RWPE1 (cell line): Measurements from ENCODE around the gene CCDC6.
"Not testable (repeated sequence)": the region's sequence is repeated elsewhere in the genome, so short reads cannot be mapped to it uniquely, and the experiment has no call there.

ENCODE experiments used
- CTCF ChIA-PET: fragments of 350-600 bp; sonication (Branson Sonifier 250); formaldehyde crosslinking; extraction: SDS; loops from one replicate; lab custom pipeline; 2021; lab: Yijun Ruan, JAX
- POLR2A ChIA-PET: fragments of 400-600 bp; formaldehyde crosslinking; extraction: SDS; loops from one replicate; lab custom pipeline; 2020; ENCODE audit warnings: antibody characterized with exemption; ENCODE audit not compliant: low non-redundant PET; lab: Yijun Ruan, JAX
- DNase-seq: peaks from one replicate; pipeline ENCODE4 v3.0.0; 2012; ENCODE audit warnings: low spot score
- H3K27ac ChIP-seq: fragments of 450-650 bp; 2 replicates; pipeline ENCODE4 v1.5.1; 2017
- TF ChIP-seq, protein P1 (sequence below): fragments of 450-650 bp; conservative IDR thresholded peaks from 2 replicates; pipeline ENCODE4 v1.5.1; 2017; ENCODE audit warnings: low read depth, mild to moderate bottlenecking

CCDC6 gene

DNA sequence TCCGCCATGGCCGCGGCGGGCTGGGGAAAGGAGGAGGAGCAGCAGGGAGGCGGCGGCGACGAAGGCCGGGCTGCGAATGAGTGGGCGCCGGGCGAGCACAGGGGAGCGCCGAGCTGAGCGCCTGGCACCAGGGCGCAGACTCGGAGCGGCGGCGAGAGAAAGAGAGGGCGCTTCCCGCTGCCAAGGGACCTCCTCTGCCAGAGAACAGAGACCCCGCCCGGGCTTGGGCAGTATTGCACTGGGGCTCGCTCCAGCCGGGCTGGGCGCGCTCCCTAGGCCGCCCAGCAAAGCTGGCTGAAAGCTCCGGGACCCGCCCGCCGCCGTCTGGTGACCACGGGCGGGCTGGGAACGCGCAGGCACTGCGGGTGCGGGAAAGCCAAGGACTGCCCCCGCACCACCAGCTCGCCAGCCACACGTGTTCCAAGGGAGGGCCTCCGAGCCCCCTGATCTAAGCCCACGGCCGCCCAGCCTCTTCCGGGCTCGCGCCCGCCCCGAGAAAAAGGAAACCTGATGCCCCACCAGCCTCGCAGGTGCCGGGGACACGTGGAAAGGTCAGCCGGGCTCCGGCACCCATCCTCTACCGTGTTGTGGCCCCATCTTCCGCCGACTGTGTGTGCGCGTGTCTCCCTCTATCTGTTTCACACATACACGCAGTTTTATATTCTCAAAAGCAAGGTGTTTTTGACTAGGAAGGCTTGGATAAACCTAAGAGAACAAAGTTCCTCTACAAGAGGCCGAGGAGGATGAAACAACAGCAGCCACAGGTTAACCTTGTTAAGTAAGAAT is at the start of gene CCDC6:
Gene CCDC6 (minus strand): TSS at position 140 of the 786 bp plus-strand sequence. CDS start 132 bp downstream, at position 8.
- POLR2A ChIA-PET = interaction anchor here (0.5 to 1.5 kb wide), 3 partner anchors 15 to 49 kb away, joined by 3 to 12 read pairs (median 3); no protein-coding TSS in a partner anchor
- DNase-seq = peak; percentile 84
- H3K27ac ChIP-seq = peak within 1 kb of the TSS; percentile 89
- CTCF ChIA-PET = interaction anchor here (0.5 to 1.3 kb wide), 12 partner anchors 10 to 225 kb away, joined by 3 to 7 read pairs (median 3); no protein-coding TSS in a partner anchor
- TF ChIP-seq, protein P1, sequence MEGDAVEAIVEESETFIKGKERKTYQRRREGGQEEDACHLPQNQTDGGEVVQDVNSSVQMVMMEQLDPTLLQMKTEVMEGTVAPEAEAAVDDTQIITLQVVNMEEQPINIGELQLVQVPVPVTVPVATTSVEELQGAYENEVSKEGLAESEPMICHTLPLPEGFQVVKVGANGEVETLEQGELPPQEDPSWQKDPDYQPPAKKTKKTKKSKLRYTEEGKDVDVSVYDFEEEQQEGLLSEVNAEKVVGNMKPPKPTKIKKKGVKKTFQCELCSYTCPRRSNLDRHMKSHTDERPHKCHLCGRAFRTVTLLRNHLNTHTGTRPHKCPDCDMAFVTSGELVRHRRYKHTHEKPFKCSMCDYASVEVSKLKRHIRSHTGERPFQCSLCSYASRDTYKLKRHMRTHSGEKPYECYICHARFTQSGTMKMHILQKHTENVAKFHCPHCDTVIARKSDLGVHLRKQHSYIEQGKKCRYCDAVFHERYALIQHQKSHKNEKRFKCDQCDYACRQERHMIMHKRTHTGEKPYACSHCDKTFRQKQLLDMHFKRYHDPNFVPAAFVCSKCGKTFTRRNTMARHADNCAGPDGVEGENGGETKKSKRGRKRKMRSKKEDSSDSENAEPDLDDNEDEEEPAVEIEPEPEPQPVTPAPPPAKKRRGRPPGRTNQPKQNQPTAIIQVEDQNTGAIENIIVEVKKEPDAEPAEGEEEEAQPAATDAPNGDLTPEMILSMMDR = peak; percentile 85

DNA sequence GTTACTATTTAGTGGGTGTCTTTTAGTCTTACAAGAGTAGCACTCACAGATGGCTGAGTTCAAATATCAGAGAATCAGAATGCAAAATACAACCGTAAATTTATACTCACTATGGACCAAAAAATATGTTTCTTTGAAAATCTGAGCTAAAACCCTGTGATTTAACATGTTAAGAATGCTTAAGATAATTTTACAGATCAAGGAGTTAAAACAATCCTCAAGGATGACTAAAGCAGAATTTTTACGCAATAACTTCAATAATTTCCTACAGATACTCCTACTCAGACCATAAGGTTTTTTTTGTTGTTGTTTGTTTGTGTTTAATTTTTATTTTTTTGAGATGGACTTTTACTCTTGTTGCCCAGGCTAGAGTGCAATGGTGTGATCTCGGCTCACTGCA is 47.9 kb upstream of the CCDC6 start:
- ChIA-PET CTCF (no interaction called here), POLR2A (no interaction called here)

DNA sequence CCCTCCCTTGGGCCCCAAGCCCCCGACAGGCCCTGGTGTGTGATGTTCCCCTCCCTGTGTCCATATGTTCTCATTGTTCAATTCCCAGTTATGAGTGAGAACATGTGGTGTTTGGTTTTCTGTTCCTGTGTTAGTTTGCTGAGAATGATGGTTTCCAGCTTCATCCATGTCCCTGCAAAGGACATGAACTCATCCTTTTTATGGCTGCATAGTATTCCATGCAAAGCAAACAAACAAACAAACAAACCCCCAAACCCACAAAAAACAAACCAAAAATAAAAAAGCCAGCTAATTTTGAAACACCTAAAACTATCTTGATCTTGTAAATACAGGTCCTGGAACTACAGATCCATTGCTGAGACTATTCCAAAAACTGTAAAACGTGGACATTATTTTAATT is 47.4 kb upstream of the CCDC6 start:
- H3K27ac ChIP-seq, DNase-seq, POLR2A ChIA-PET, CTCF ChIA-PET: not testable (repeated sequence)

More for the DNA sequence above, 47.9 kb upstream of the CCDC6 start:
- no peak for DNase-seq
- TF ChIP-seq, protein P1 = no peak
- H3K27ac ChIP-seq = no peak overlapping the region

DNA sequence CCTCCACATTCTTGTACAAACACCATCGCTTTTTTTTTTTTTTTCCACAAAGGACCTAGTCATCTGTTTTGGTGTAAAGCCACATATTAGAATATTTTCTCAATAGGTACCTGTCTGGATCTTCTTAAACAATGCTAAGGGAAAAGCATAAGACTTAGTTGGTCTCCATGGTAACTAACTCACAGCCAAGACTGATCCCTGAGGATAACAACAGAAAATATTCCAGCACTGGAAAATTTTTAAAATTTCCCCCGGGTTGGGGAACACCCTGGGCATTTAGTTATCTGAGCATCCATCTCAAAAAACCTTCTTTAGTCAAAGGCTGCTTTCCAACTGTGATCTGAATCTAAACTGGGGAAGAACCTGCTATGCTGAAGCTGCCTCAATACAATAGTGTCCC is 43.7 kb upstream of the CCDC6 start:
- ChIA-PET POLR2A (no interaction called here), CTCF (no interaction called here)
- no peak overlapping the region for H3K27ac ChIP-seq
- DNase-seq = no peak
- TF ChIP-seq, protein P1 = no peak

DNA sequence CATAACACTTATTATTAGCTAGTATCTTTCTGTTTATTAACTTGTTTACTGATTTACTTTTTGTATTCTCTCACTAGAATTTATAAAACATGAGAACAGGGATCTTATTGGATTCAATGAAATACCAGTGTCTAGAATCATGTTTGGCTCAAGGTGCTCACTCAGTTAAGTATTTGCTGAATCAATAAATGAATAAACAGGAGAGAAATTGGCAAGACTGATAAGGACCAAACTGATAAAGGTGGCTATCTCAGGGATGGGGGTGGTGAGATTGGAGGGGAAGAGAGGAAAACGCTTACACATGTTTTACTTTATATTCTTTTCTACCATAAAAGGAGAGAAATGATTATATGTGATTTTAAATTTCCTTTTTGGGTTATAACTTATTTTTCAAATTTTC is 43.3 kb upstream of the CCDC6 start:
- TF ChIP-seq, protein P1 = no peak
- DNase-seq = no peak
- ChIA-PET CTCF (interaction anchor here (0.7 kb wide), 1 partner anchor 22 kb away, joined by 3 read pairs; no protein-coding TSS in a partner anchor), POLR2A (no interaction called here)
- no peak overlapping the region for H3K27ac ChIP-seq

DNA sequence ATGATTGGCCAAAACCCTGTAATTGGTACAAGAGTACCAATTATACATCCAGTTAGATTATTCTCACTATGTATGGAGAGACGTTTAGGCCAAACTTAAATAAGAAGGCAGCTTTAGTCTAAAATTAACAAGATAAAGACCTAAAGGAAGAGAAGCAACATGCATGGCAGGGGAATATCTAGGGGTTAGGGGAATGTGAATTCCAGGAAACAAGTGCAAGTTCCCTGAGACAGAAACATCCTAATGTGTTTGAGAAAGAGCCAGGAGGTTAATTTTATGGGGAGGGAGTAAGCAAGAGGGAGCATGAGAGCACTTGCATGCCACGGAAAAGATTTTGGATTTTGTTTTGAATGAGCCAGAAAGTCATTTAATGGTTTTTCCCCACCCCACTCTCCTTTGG is 39.6 kb upstream of the CCDC6 start:
- CTCF ChIA-PET = no interaction called here
- POLR2A ChIA-PET = no interaction called here

More for the DNA sequence above, 39.6 kb upstream of the CCDC6 start:
- TF ChIP-seq, protein P1 = no peak
- no peak for DNase-seq
- no peak overlapping the region for H3K27ac ChIP-seq
